H9 (cell line): ENCODE data around the gene LZTR1. TPM values are rescaled to one million over a fixed set of nuclear protein-coding genes. Genes with fewer than 3 reads are reported as not detected.

Source experiments
- DNase-seq: peaks from one replicate; pipeline ENCODE4 v3.0.0-alpha.2; 2017
- H2AFZ ChIP-seq: one replicate; pipeline ENCODE4 v1.6.1; 2013; ENCODE audit warnings: mild to moderate bottlenecking, low read length, control low read depth, moderate library complexity
- H2AK5ac ChIP-seq: 2 replicates; pipeline ENCODE4 v1.6.1; 2013; ENCODE audit warnings: low read length, control low read depth, mixed read lengths; ENCODE audit not compliant: insufficient read length
- H2BK120ac ChIP-seq: one replicate; pipeline ENCODE4 v1.6.1; 2013; ENCODE audit warnings: low read depth, mild to moderate bottlenecking, low read length, control low read depth, inconsistent platforms; ENCODE audit not compliant: poor library complexity, severe bottlenecking
- H2BK12ac ChIP-seq: 2 replicates; pipeline ENCODE4 v1.6.1; 2013; ENCODE audit warnings: low read length, control low read depth, mixed read lengths, low read depth; ENCODE audit not compliant: insufficient read length
- H2BK15ac ChIP-seq: 2 replicates; pipeline ENCODE4 v1.6.1; 2013; ENCODE audit warnings: low read depth, low read length, control low read depth
- H2BK20ac ChIP-seq: one replicate; pipeline ENCODE4 v1.6.1; 2013; ENCODE audit warnings: low read depth, mild to moderate bottlenecking, low read length, control low read depth, inconsistent platforms; ENCODE audit not compliant: poor library complexity, severe bottlenecking
- H2BK5ac ChIP-seq: 2 replicates; pipeline ENCODE4 v1.6.1; 2013; ENCODE audit warnings: low read length, control low read depth, mixed read lengths; ENCODE audit not compliant: insufficient read length
- H3K14ac ChIP-seq: 2 replicates; pipeline ENCODE4 v1.6.1; 2013; ENCODE audit warnings: low read length, control low read depth; ENCODE audit not compliant: insufficient read depth
- H3K18ac ChIP-seq: 2 replicates; pipeline ENCODE4 v1.6.1; 2013; ENCODE audit warnings: low read depth, mild to moderate bottlenecking, mixed read lengths, low read length, control low read depth; ENCODE audit not compliant: insufficient read length
- H3K23ac ChIP-seq: 2 replicates; pipeline ENCODE4 v1.6.1; 2013; ENCODE audit warnings: low read length, control low read depth, mixed read lengths, low read depth; ENCODE audit not compliant: insufficient read length
- H3K23me2 ChIP-seq: 2 replicates; pipeline ENCODE4 v1.6.1; 2013; ENCODE audit warnings: low read depth, mild to moderate bottlenecking, mixed read lengths, low read length, control low read depth; ENCODE audit not compliant: insufficient read length, poor library complexity, severe bottlenecking
- H3K27ac ChIP-seq: 2 replicates; pipeline ENCODE4 v1.5.1; 2013; ENCODE audit warnings: low read length, control low read depth, mixed read lengths, low read depth; ENCODE audit not compliant: insufficient read length
- H3K27me3 ChIP-seq: 2 replicates; pipeline ENCODE4 v1.6.1; 2013; ENCODE audit warnings: low read length, control low read depth, inconsistent platforms; ENCODE audit not compliant: insufficient read depth
- H3K4ac ChIP-seq: 2 replicates; pipeline ENCODE4 v1.6.1; 2013; ENCODE audit warnings: low read depth, mild to moderate bottlenecking, control low read depth, inconsistent platforms, low read length, moderate library complexity
- H3K4me1 ChIP-seq: 2 replicates; pipeline ENCODE4 v1.6.1; 2013; ENCODE audit warnings: low read length, control low read depth, inconsistent platforms; ENCODE audit not compliant: insufficient read depth
- H3K4me2 ChIP-seq: 2 replicates; pipeline ENCODE4 v1.6.1; 2013; ENCODE audit warnings: low read length, control low read depth, mixed read lengths; ENCODE audit not compliant: insufficient read length, insufficient read depth
- H3K56ac ChIP-seq: 2 replicates; pipeline ENCODE4 v1.6.1; 2013; ENCODE audit warnings: low read depth, mild to moderate bottlenecking, mixed read lengths, low read length, control low read depth; ENCODE audit not compliant: insufficient read length
- H3K79me1 ChIP-seq: 2 replicates; pipeline ENCODE4 v1.6.1; 2013; ENCODE audit warnings: low read depth, mild to moderate bottlenecking, moderate library complexity, low read length, control low read depth, inconsistent platforms; ENCODE audit not compliant: insufficient read depth, poor library complexity, severe bottlenecking
- H3K79me2 ChIP-seq: 2 replicates; pipeline ENCODE4 v1.6.1; 2013; ENCODE audit warnings: low read length, control low read depth, inconsistent platforms; ENCODE audit not compliant: insufficient read depth
- H3K9ac ChIP-seq: 2 replicates; pipeline ENCODE4 v1.6.1; 2013; ENCODE audit warnings: low read length, control low read depth, mixed read lengths; ENCODE audit not compliant: insufficient read length; ENCODE audit errors: extremely low read depth
- H3K9me3 ChIP-seq: one replicate; pipeline ENCODE4 v1.6.1; 2013; ENCODE audit warnings: low read depth, low read length, inconsistent platforms; ENCODE audit not compliant: control insufficient read depth
- H3T11ph ChIP-seq: one replicate; pipeline ENCODE4 v1.6.1; 2013; ENCODE audit warnings: mild to moderate bottlenecking, low read length, control low read depth, inconsistent platforms
- H4K20me1 ChIP-seq: one replicate; pipeline ENCODE4 v1.6.1; 2013; ENCODE audit not compliant: control insufficient read depth, insufficient read length, insufficient read depth
- H4K5ac ChIP-seq: 2 replicates; pipeline ENCODE4 v1.6.1; 2013; ENCODE audit warnings: low read depth, mild to moderate bottlenecking, mixed read lengths, low read length, control low read depth; ENCODE audit not compliant: insufficient read length
- H4K8ac ChIP-seq: replicated peaks from 2 replicates; pipeline ENCODE4 v1.6.1; 2013; ENCODE audit warnings: low read length, control low read depth, mixed read lengths, low read depth; ENCODE audit not compliant: insufficient read length
- H4K91ac ChIP-seq: 2 replicates; pipeline ENCODE4 v1.6.1; 2013; ENCODE audit warnings: low read depth, mild to moderate bottlenecking, moderate library complexity, mixed read lengths, low read length, control low read depth; ENCODE audit not compliant: insufficient read length
- H3K27ac Mint-ChIP-seq, 3 experiments: 2 replicates in 2 of 3; 3 replicates in 1 of 3; pipeline ENCODE4 v1.8.0; 2020 to 2021; ENCODE audit warnings: mixed read lengths in 3 of 3, mild to moderate bottlenecking in 1 of 3, moderate library complexity in 1 of 3
- H3K27me3 Mint-ChIP-seq: 2 replicates; pipeline ENCODE4 v1.8.0; 2021; ENCODE audit warnings: low read depth, mild to moderate bottlenecking, moderate library complexity, mixed read lengths
- H3K36me3 Mint-ChIP-seq, 3 experiments: 2 replicates in 2 of 3; 3 replicates in 1 of 3; pipeline ENCODE4 v1.8.0; 2020 to 2021; ENCODE audit warnings: low read depth in 3 of 3, mixed read lengths in 3 of 3; ENCODE audit not compliant: insufficient read depth in 1 of 3
- H3K4me1 Mint-ChIP-seq, 2 experiments: 2 replicates each; pipeline ENCODE4 v1.8.0; 2020; ENCODE audit warnings: mixed read lengths in 2 of 2
- H3K4me3 Mint-ChIP-seq, 2 experiments: 2 replicates in 1 of 2; 3 replicates in 1 of 2; pipeline ENCODE4 v1.8.0; 2020 to 2021; ENCODE audit warnings: mild to moderate bottlenecking in 2 of 2, mixed read lengths in 2 of 2, moderate library complexity in 1 of 2
- H3K9me3 Mint-ChIP-seq, 2 experiments: 2 replicates in 1 of 2; 3 replicates in 1 of 2; pipeline ENCODE4 v1.8.0; 2020; ENCODE audit warnings: mild to moderate bottlenecking in 2 of 2, mixed read lengths in 2 of 2, moderate library complexity in 1 of 2
- CTCF ChIP-seq: fragments of 200-600 bp; sonication (generic); conservative IDR thresholded peaks from 3 replicates; pipeline ENCODE4 v1.8.0; 2021; ENCODE audit warnings: antibody characterized with exemption, mild to moderate bottlenecking
- WGBS: extraction: QIAGEN DNeasy Blood & Tissue Kit; methylation state at CpG from one replicate; pipeline ENCODE4 v1.1.7; 2013; ENCODE audit warnings: missing lambda C conversion rate, low lambda C conversion rate, mixed read lengths; ENCODE audit not compliant: insufficient read length; ENCODE audit errors: extremely low coverage; 5-methylcytosine and 5-hydroxymethylcytosine counted together
- total RNA-seq: library from RNA; stranded (reverse); gene quantifications from 2 replicates; pipeline ENCODE4 v1.2.1, GENCODE V29; 2021

The LZTR1 gene
- total RNA-seq, 1 experiment from 2014 or later, result 47.0 TPM

DNA sequence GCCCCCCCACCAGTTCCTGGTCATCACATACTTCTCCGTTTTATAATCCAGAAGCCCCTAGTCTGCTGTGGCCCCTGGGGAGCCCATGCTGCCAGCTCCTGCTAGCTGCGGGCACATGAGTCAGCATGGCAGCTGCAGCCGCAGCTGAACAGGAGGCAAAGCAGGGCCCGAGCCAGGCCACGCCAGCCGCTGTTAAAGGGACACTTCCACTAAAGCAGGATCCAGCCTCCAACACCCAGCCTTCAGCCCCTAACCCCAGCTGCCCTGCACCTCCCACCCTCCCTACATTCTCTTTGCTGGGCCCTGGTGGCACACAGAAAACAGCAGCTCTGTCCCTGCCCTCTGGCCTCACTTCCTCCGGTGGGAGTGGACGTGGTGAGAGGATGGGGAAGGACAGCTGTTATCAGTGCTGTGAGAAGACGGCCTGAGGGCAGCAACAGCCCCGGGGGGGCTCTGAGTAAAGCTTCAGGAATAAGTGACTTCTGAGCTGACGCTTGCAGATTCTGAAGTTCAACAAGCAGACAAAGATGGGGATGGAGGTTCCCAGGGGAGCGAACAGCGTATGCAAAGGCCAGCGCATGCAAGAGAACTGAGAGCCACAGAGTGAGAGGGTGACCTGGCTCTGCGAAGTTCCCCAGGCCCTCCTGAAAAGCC is 63.0 kb downstream of the LZTR1 start:
- Histone ChIP-seq H3K4ac (no peak overlapping the region), H2BK120ac (no peak overlapping the region), H3K4me1 (no peaks in the 10 kb centered on the region), H3K14ac (no peak overlapping the region), H3K18ac (no peak overlapping the region), H3K23me2 (peaks cover 4% of the 10 kb centered on the region), H3K9ac (no peak overlapping the region), H2BK5ac (no peak overlapping the region), H3T11ph (no peak overlapping the region), H4K91ac (no peak overlapping the region), H4K5ac (no peak overlapping the region), H3K27ac (no peak overlapping the region), H3K27me3 (no peaks in the 10 kb centered on the region), H3K9me3 (no peaks in the 10 kb centered on the region), H3K23ac (no peak overlapping the region), H3K4me2 (peak overlapping the region; percentile 63), H4K20me1 (no peaks in the 10 kb centered on the region), H4K8ac (no peak overlapping the region), H2AK5ac (no peak overlapping the region), H2BK20ac (no peak overlapping the region), H3K79me2 (no peaks in the 10 kb centered on the region), H2BK12ac (no peak overlapping the region), H2BK15ac (no peak overlapping the region), H2AFZ (no peak overlapping the region), H3K56ac (no peak overlapping the region), H3K79me1 (no peaks in the 10 kb centered on the region)
- no peak for DNase-seq
- H3K9me3 Mint-ChIP-seq, result no peaks in the 10 kb centered on the region
- H3K27me3 Mint-ChIP-seq, result peaks cover 27% of the 10 kb centered on the region
- H3K4me3 Mint-ChIP-seq, result peak overlapping the region; percentile 79 to 92
- no peaks in the 10 kb centered on the region for H3K36me3 Mint-ChIP-seq
- peaks cover 15 to 17% of the 10 kb centered on the region in 2 experiments for H3K4me1 Mint-ChIP-seq
- peak overlapping the region in 1 of 3 experiments; percentile 97; a peak in 2 of 7 replicates for H3K27ac Mint-ChIP-seq
- no peak for TF ChIP-seq CTCF
- no CpG with 5 or more reads among the region's 15 CpGs for WGBS
